ENCODE results near the gene PRSS50. TPM values are rescaled to one million over a fixed set of nuclear protein-coding genes. Genes with fewer than 3 reads are reported as not detected.

Gene PRSS50
- total and polyA plus RNA-seq, 2 donors (not counting 3 experiments of a cell fraction or from before 2014, with no cell fraction given): not detected

DNA sequence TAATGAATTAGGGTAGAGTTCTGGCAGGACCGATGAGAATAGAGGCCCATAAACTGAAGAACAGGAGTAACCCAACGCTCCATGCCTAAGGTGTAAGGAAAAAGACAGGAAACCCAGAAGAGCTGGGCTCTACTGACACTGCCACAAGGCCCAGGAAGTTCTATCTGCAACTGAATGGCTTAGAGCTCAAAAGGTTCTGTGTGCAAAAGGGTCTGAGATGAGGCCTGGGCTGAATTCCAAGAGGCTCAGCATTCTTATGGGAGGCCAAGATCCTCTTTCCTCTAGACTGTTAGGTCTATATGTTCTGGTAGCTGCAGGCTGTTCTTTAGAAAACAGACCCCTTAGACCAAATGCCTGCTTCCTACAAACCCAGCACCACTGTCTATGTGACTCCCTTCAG is 30.5 kb upstream of the PRSS50 start:
- Histone ChIP-seq H3K27me3 (ENCODE audit: control insufficient read depth in 2 of 2, insufficient read depth in 2 of 2, low read length in 2 of 2) (peaks cover 4 to 8% of the 10 kb centered on the region in 2 experiments), H3K4me2 (ENCODE audit: insufficient read depth, low read length) (no peak overlapping the region), H3K4me1 (ENCODE audit: control insufficient read depth, extremely low read depth, insufficient read depth, low read length) (no peaks in the 10 kb centered on the region), H4K20me1 (replicated peaks; ENCODE audit: control insufficient read depth, extremely low read depth, insufficient read depth, low read length) (no peaks in the 10 kb centered on the region), H2AFZ (ENCODE audit: low read depth, low read length) (no peak overlapping the region), H3K4me3 (replicated peaks in 1 of 3; ENCODE audit: insufficient read depth in 1 of 3, low read depth in 1 of 3, low read length in 3 of 3) (no peak overlapping the region), H3K9me1 (replicated peaks; ENCODE audit: control insufficient read depth, extremely low read depth, insufficient read depth, low read length) (no peaks in the 10 kb centered on the region), H3K9ac (replicated peaks; ENCODE audit: extremely low read depth, insufficient read depth, low read length) (no peak overlapping the region), H3K27ac (ENCODE audit: insufficient read depth, low read depth, low read length) (no peak overlapping the region), H3K9me3 (replicated peaks; ENCODE audit: control insufficient read depth, insufficient read depth, low read length) (no peaks in the 10 kb centered on the region), H3K36me3 (ENCODE audit: control insufficient read depth in 2 of 2, extremely low read depth in 1 of 2, insufficient read depth in 2 of 2, low read length in 2 of 2) (no peaks in the 10 kb centered on the region), H3K79me2 (ENCODE audit: control insufficient read depth, insufficient read depth, low read length) (no peaks in the 10 kb centered on the region)
- POLR2A ChIA-PET: no interaction called here
- DNase-seq (ENCODE audit: low read depth, low spot score) (no peak), FAIRE-seq (no peak)
- CTCF ChIA-PET: no interaction called here
- dilution Hi-C loops (cut with MboI; ENCODE audit: extremely low pct_ligation_motif_present, low sequenced_read_pairs): no loop called here
- no TSS peak for BruUV-seq (replicated peaks)
- intact Hi-C loops (cut with micrococcal nuclease): no loop called here
- TF ChIP-seq POLR2AphosphoS5 (IDR thresholded peaks at IDR 0.05; ENCODE audit: insufficient read depth, low read depth, low read length) (no peak), JUN (IDR thresholded peaks at IDR 0.05; ENCODE audit: borderline replicate concordance, insufficient read depth, insufficient read length, low read depth) (no peak), EZH2 (IDR thresholded peaks at IDR 0.05; ENCODE audit: borderline replicate concordance, low read depth, low read length, severe bottlenecking) (no peak)

- H4K20me1 ChIP-seq (replicated peaks; ENCODE audit: control insufficient read depth, extremely low read depth, insufficient read depth, low read length): no peaks in the 10 kb centered on the region
- no TSS peak for BruUV-seq (replicated peaks)
- intact Hi-C loops (cut with micrococcal nuclease): no loop called here
Measured at GRCh38 chr3:46746711-46747110, 29.0 kb upstream of the PRSS50 start.

More at GRCh38 chr3:46746711-46747110, 29.0 kb upstream of the PRSS50 start:
- Histone ChIP-seq H3K9me3 (replicated peaks; ENCODE audit: control insufficient read depth, insufficient read depth, low read length) (no peaks in the 10 kb centered on the region), H3K79me2 (ENCODE audit: control insufficient read depth, insufficient read depth, low read length) (no peaks in the 10 kb centered on the region), H3K4me3 (replicated peaks in 1 of 3; ENCODE audit: insufficient read depth in 1 of 3, low read depth in 1 of 3, low read length in 3 of 3) (no peak overlapping the region), H3K9ac (replicated peaks; ENCODE audit: extremely low read depth, insufficient read depth, low read length) (no peak overlapping the region), H3K4me1 (ENCODE audit: control insufficient read depth, extremely low read depth, insufficient read depth, low read length) (no peaks in the 10 kb centered on the region), H3K36me3 (ENCODE audit: control insufficient read depth in 2 of 2, extremely low read depth in 1 of 2, insufficient read depth in 2 of 2, low read length in 2 of 2) (no peaks in the 10 kb centered on the region), H2AFZ (ENCODE audit: low read depth, low read length) (no peak overlapping the region), H3K9me1 (replicated peaks; ENCODE audit: control insufficient read depth, extremely low read depth, insufficient read depth, low read length) (no peaks in the 10 kb centered on the region), H3K27ac (ENCODE audit: insufficient read depth, low read depth, low read length) (no peak overlapping the region), H3K27me3 (ENCODE audit: control insufficient read depth in 2 of 2, insufficient read depth in 2 of 2, low read length in 2 of 2) (peaks cover 4 to 7% of the 10 kb centered on the region in 2 experiments), H3K4me2 (ENCODE audit: insufficient read depth, low read length) (no peak overlapping the region)
- FAIRE-seq (no peak), DNase-seq (ENCODE audit: low read depth, low spot score) (no peak)
- dilution Hi-C loops (cut with MboI; ENCODE audit: extremely low pct_ligation_motif_present, low sequenced_read_pairs): no loop called here
- ChIA-PET CTCF (interaction anchor here (0.6 to 0.8 kb wide), 2 partner anchors 17 to 141 kb away, joined by 3 read pairs; no protein-coding TSS in a partner anchor), POLR2A (interaction anchor here (0.7 kb wide), 1 partner anchor 18 kb away, joined by 3 read pairs; no protein-coding TSS in a partner anchor)
- TF ChIP-seq MYC (IDR thresholded peaks at IDR 0.05; ENCODE audit: low read depth, low read length) (no peak), GATA2 (IDR thresholded peaks at IDR 0.05; ENCODE audit: insufficient read depth, insufficient read length, low read depth, low read length) (no peak), JUN (IDR thresholded peaks at IDR 0.05; ENCODE audit: borderline replicate concordance, insufficient read depth, insufficient read length, low read depth) (no peak), POLR2A (IDR thresholded peaks at IDR 0.05; ENCODE audit: low read depth, low read length) (no peak), POLR2AphosphoS5 (IDR thresholded peaks at IDR 0.05; ENCODE audit: insufficient read depth, low read depth, low read length) (no peak), FOS (IDR thresholded peaks at IDR 0.05; ENCODE audit: borderline replicate concordance, insufficient read depth, low read length) (no peak), EZH2 (IDR thresholded peaks at IDR 0.05; ENCODE audit: borderline replicate concordance, low read depth, low read length, severe bottlenecking) (no peak)
- TF ChIP-seq, protein P1, sequence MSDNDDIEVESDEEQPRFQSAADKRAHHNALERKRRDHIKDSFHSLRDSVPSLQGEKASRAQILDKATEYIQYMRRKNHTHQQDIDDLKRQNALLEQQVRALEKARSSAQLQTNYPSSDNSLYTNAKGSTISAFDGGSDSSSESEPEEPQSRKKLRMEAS (IDR thresholded peaks at IDR 0.05; ENCODE audit: insufficient read depth, insufficient read length): no peak
- TF ChIP-seq, protein P2, sequence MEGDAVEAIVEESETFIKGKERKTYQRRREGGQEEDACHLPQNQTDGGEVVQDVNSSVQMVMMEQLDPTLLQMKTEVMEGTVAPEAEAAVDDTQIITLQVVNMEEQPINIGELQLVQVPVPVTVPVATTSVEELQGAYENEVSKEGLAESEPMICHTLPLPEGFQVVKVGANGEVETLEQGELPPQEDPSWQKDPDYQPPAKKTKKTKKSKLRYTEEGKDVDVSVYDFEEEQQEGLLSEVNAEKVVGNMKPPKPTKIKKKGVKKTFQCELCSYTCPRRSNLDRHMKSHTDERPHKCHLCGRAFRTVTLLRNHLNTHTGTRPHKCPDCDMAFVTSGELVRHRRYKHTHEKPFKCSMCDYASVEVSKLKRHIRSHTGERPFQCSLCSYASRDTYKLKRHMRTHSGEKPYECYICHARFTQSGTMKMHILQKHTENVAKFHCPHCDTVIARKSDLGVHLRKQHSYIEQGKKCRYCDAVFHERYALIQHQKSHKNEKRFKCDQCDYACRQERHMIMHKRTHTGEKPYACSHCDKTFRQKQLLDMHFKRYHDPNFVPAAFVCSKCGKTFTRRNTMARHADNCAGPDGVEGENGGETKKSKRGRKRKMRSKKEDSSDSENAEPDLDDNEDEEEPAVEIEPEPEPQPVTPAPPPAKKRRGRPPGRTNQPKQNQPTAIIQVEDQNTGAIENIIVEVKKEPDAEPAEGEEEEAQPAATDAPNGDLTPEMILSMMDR (IDR thresholded peaks at IDR 0.05; ENCODE audit: extremely low read depth in 1 of 2, insufficient read depth in 1 of 2, low read depth in 1 of 2, low read length in 2 of 2): no peak

Data from endothelial cell of umbilical vein (primary cell).